Type B pancreatic cell (in vitro differentiated cells): ENCODE results near the gene IQSEC1. TPM values are rescaled to one million over a fixed set of nuclear protein-coding genes. Genes with fewer than 3 reads are reported as not detected.

ENCODE experiments used
- DNase-seq: peaks from one replicate; pipeline ENCODE4 v3.0.0; 2021; ENCODE audit warnings: mixed read lengths; ENCODE audit not compliant: unreplicated experiment; ENCODE audit errors: extremely low spot score
- H3K27ac Mint-ChIP-seq: 2 replicates; pipeline ENCODE4 v1.8.0; 2021; ENCODE audit warnings: mild to moderate bottlenecking, mixed read lengths
- H3K27me3 Mint-ChIP-seq: 2 replicates; pipeline ENCODE4 v1.8.0; 2021; ENCODE audit warnings: mixed read lengths
- H3K36me3 Mint-ChIP-seq: 2 replicates; pipeline ENCODE4 v1.8.0; 2021; ENCODE audit warnings: mixed read lengths
- H3K4me1 Mint-ChIP-seq: one replicate; pipeline ENCODE4 v1.8.0; 2021; ENCODE audit warnings: mixed read lengths; ENCODE audit not compliant: unreplicated experiment
- H3K4me3 Mint-ChIP-seq: 2 replicates; pipeline ENCODE4 v1.8.0; 2021; ENCODE audit warnings: mild to moderate bottlenecking, mixed read lengths
- H3K9me3 Mint-ChIP-seq: 2 replicates; pipeline ENCODE4 v1.8.0; 2021; ENCODE audit warnings: mixed read lengths
- CTCF ChIP-seq: fragments of 200-600 bp; sonication (generic); conservative IDR thresholded peaks from 2 replicates; pipeline ENCODE4 v1.5.0; 2021; ENCODE audit warnings: antibody characterized with exemption, mild to moderate bottlenecking
- total RNA-seq: library from RNA; stranded (reverse); gene quantifications from 2 replicates; pipeline ENCODE4 v1.2.1, GENCODE V29; 2021; ENCODE audit warnings: low replicate concordance

IQSEC1 gene
- total RNA-seq, 1 donor from 2014 or later, result 33.1 TPM

DNA sequence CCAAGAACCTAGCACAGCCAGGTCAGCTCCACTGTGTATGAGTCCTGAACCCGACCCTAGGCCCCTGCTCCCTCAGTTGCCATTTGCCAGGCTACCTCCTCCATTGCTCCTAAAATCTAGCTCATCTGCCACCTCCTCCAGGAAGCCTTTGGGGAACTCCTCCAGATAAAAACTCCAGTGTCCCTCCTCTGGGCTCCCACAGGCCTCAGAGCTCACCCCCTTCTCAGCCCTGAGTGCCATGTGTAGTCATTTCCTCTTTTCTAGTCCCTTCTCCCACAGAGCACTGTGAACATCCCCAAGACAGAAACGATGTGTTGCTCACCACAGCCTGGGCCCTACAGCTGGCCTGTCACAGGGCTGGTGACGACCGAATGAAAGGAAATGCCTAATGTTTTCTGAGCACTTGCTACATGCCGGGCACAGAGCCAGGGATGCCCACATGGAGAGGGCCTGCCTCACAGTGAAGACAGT, 61.0 kb downstream of the IQSEC1 start:
- Mint-ChIP-seq H3K4me3 (no peak overlapping the region), H3K27ac (no peak overlapping the region), H3K27me3 (peaks cover 3% of the 10 kb centered on the region), H3K36me3 (no peaks in the 10 kb centered on the region), H3K4me1 (peaks cover 30% of the 10 kb centered on the region), H3K9me3 (no peaks in the 10 kb centered on the region)
- TF ChIP-seq CTCF, result no peak
- no peak for DNase-seq

DNA sequence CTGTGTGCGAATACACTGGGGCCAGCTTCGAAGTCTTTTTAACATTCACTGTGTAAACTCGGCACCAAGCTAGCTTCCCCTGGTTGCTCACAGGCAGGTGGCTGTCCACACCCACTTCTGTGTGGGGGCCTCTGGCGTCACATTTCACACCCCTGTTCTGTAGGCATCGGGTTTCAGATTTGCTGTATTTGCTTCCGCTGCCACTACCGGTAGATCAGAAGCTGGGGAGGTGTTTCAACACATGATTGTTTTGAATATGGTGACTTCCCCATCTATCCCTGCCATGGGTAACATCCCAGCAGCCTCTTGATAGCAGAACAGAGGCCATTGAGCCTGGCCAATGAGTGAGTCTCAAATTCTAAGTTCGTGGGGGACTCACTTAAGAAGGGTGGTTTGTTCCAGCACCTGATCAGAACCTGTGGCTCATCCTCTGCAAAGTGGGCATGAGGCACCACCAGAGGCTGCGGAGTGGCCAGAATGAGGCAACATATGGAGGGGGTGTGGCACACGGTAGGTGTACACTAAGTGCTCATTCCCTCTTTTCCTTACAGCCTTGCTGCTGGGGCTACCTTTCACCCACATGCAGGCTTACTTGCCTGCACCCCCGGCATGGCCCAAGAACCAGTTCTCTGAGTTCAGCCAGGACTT, 61.5 kb downstream of the IQSEC1 start:
- no peak overlapping the region for H3K4me3 Mint-ChIP-seq
- DNase-seq, result no peak
- no peaks in the 10 kb centered on the region for H3K36me3 Mint-ChIP-seq
- H3K27me3 Mint-ChIP-seq, result peaks cover 3% of the 10 kb centered on the region
- H3K4me1 Mint-ChIP-seq, result peaks cover 24% of the 10 kb centered on the region
- H3K9me3 Mint-ChIP-seq, result no peaks in the 10 kb centered on the region
- no peak for TF ChIP-seq CTCF
- H3K27ac Mint-ChIP-seq, result no peak overlapping the region

DNA sequence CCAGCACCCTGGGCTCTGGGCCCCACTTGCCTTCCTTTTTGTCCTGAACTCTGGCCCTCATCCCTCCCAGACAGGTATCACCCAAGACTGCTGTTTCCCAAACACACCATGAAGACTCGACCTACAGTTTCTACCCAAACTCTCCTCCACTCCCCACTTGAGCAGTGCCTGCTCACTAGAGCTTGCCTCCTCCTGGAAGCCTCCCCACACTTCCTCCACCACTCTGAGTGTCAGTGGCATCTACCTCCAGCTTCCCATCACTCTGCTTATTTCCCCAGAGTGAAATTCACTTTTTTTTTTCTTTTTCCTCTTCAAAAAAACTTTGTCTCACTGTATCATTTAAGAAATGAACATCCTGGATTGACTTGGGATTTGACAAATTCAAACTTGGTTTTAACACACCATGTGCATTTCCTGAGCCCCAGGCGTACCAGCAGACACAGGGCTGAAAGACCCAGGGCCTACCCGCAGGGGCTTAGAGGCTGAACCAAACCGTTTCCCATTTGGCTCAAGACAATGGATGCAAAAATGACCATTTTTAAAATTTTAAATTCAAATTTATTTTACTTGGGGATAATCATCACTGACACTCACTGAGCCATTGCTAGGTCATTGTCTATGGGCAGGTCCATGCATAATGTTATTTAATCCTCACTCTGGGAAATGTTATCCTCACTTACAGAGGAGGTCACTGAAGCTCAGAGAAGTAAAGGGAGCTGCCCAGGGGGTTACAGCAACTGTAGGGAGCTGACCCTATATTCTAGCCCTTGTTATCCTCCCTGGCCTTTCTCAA, 62.3 kb downstream of the IQSEC1 start:
- Mint-ChIP-seq H3K36me3 (no peaks in the 10 kb centered on the region), H3K4me3 (no peak overlapping the region), H3K4me1 (peaks cover 18% of the 10 kb centered on the region), H3K9me3 (no peaks in the 10 kb centered on the region), H3K27me3 (no peaks in the 10 kb centered on the region), H3K27ac (no peak overlapping the region)
- DNase-seq, result no peak
- no peak for TF ChIP-seq CTCF

DNA sequence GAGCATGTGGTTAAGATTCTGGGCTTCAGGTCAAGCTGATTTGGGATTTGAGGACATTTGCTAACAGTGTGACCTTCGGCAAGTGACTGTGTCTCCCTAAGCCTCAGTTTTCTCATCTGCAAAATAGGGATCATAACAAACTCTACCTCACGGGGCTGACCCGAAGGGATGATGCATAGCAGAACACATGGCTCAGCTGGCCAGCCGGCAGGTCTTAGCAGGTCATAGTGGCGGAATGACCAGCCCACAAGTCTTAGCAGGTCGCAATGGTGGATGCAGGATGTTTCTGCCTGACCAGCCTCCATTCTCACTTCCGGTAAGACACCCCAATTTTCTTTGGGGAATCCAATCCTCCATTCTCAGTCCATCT, 63.3 kb downstream of the IQSEC1 start:
- Mint-ChIP-seq H3K27me3 (no peaks in the 10 kb centered on the region), H3K27ac (no peak overlapping the region), H3K36me3 (no peaks in the 10 kb centered on the region), H3K9me3 (no peaks in the 10 kb centered on the region), H3K4me1 (peaks cover 20% of the 10 kb centered on the region), H3K4me3 (no peak overlapping the region)
- DNase-seq, result no peak
- TF ChIP-seq CTCF, result no peak

- no peak for DNase-seq
- H3K27ac Mint-ChIP-seq, result no peak overlapping the region
- no peak overlapping the region for H3K4me3 Mint-ChIP-seq
- no peaks in the 10 kb centered on the region for H3K9me3 Mint-ChIP-seq
- TF ChIP-seq CTCF, result no peak
- H3K27me3 Mint-ChIP-seq, result no peaks in the 10 kb centered on the region
- H3K36me3 Mint-ChIP-seq, result no peaks in the 10 kb centered on the region
- peaks cover 22% of the 10 kb centered on the region for H3K4me1 Mint-ChIP-seq
Measured at GRCh38 chr3:13009132-13009945, 63.9 kb downstream of the IQSEC1 start.
